ENCODE data around the gene LRRC32. TPM values are rescaled to one million over a fixed set of nuclear protein-coding genes. Genes with fewer than 3 reads are reported as not detected.
"Not testable (repeated sequence)": the region's sequence is repeated elsewhere in the genome, so short reads cannot be mapped to it uniquely, and the experiment has no call there.

The LRRC32 gene
- total RNA-seq, 1 donor from 2014 or later: 32.5 TPM

- intact Hi-C loops (cut with DNase I): no loop called here
- DNase-seq (ENCODE audit: missing footprints) (peak; percentile 50), ATAC-seq (no peak)
These were observed 45.8 kb downstream of the LRRC32 start for GRCh38 chr11:76624500-76625379.

GRCh38 chr11:76623884-76624419, 46.6 kb downstream of the LRRC32 start:
- no peak for ATAC-seq
- intact Hi-C loops (cut with DNase I): no loop called here
- DNase-seq (ENCODE audit: missing footprints): peak; percentile 13

- intact Hi-C loops (cut with DNase I): no loop called here
- ATAC-seq (no peak), DNase-seq (ENCODE audit: missing footprints) (peak; percentile 14)
These were observed 47.2 kb downstream of the LRRC32 start for GRCh38 chr11:76623171-76623883.

- ATAC-seq (no peak), DNase-seq (ENCODE audit: missing footprints) (no peak)
- intact Hi-C loops (cut with DNase I): no loop called here
These were observed 48.0 kb downstream of the LRRC32 start for GRCh38 chr11:76622493-76623094.

GRCh38 chr11:76621868-76622267, 48.7 kb downstream of the LRRC32 start:
- DNase-seq (ENCODE audit: missing footprints) (peak; percentile 37), ATAC-seq (peak; percentile 52)
- intact Hi-C loops (cut with DNase I): no loop called here

- peak; percentile 35 for ATAC-seq
- DNase-seq (ENCODE audit: missing footprints): peak; percentile 30
- intact Hi-C loops (cut with DNase I): no loop called here
These were observed 49.1 kb downstream of the LRRC32 start for GRCh38 chr11:76621466-76621865.

GRCh38 chr11:76620489-76620888, 50.1 kb downstream of the LRRC32 start:
- intact Hi-C loops (cut with DNase I): no loop called here
- DNase-seq (ENCODE audit: missing footprints) (no peak), ATAC-seq (no peak)

GRCh38 chr11:76619801-76620200, 50.7 kb downstream of the LRRC32 start:
- not testable (repeated sequence) for DNase-seq (ENCODE audit: missing footprints); ATAC-seq
- intact Hi-C loops (cut with DNase I): loop anchor here (5.0 kb wide), 1 partner anchor 52 kb away; the partner anchor contains the start of gene LRRC32

- DNase-seq (ENCODE audit: missing footprints) (peak; percentile 16), ATAC-seq (no peak)
- intact Hi-C loops (cut with DNase I): loop anchor here (5.0 kb wide), 1 partner anchor 55 kb away; the partner anchor contains the start of gene LRRC32
These were observed 52.8 kb downstream of the LRRC32 start for GRCh38 chr11:76617553-76618265.

- intact Hi-C loops (cut with DNase I): loop anchor here (5.0 kb wide), 1 partner anchor 55 kb away; the partner anchor contains the start of gene LRRC32
- ATAC-seq (no peak), DNase-seq (ENCODE audit: missing footprints) (no peak)
These were observed 53.6 kb downstream of the LRRC32 start for GRCh38 chr11:76616676-76617552.

GRCh38 chr11:76615950-76616349, 54.6 kb downstream of the LRRC32 start:
- intact Hi-C loops (cut with DNase I): loop anchor here (5.0 kb wide), 1 partner anchor 56 kb away; the partner anchor contains the start of gene LRRC32
- ATAC-seq (peak; percentile 78), DNase-seq (ENCODE audit: missing footprints) (peak; percentile 78)

GRCh38 chr11:76614471-76615179, 55.9 kb downstream of the LRRC32 start:
- intact Hi-C loops (cut with DNase I): loop anchor here (5.0 kb wide), 1 partner anchor 58 kb away; the partner anchor contains the start of gene LRRC32
- peak; percentile 53 for ATAC-seq
- peak; percentile 73 for DNase-seq (ENCODE audit: missing footprints)

- no peak for ATAC-seq
- DNase-seq (ENCODE audit: missing footprints): peak; percentile 28
- intact Hi-C loops (cut with DNase I): no loop called here
These were observed 56.6 kb downstream of the LRRC32 start for GRCh38 chr11:76613901-76614300.

- intact Hi-C loops (cut with DNase I): no loop called here
- DNase-seq (ENCODE audit: missing footprints) (no peak), ATAC-seq (no peak)
These were observed 58.3 kb downstream of the LRRC32 start for GRCh38 chr11:76612226-76612625.

- ATAC-seq (peak; percentile 74), DNase-seq (ENCODE audit: missing footprints) (peak; percentile 68)
- intact Hi-C loops (cut with DNase I): no loop called here
These were observed 59.6 kb downstream of the LRRC32 start for GRCh38 chr11:76610871-76611475.

- DNase-seq (ENCODE audit: missing footprints) (peak; percentile 40), ATAC-seq (no peak)
- intact Hi-C loops (cut with DNase I): no loop called here
These were observed 60.2 kb downstream of the LRRC32 start for GRCh38 chr11:76610371-76610770.

Measured in Right ventricle myocardium inferior (tissue), 1 donor.